NCI-H69 (cell line): Measurements from ENCODE around the gene DLG1.

Source experiments
- DNase-seq: peaks from one replicate; lab custom pipeline; 2025; lab: John Stamatoyannopoulos, UW

The DLG1 gene

DNA sequence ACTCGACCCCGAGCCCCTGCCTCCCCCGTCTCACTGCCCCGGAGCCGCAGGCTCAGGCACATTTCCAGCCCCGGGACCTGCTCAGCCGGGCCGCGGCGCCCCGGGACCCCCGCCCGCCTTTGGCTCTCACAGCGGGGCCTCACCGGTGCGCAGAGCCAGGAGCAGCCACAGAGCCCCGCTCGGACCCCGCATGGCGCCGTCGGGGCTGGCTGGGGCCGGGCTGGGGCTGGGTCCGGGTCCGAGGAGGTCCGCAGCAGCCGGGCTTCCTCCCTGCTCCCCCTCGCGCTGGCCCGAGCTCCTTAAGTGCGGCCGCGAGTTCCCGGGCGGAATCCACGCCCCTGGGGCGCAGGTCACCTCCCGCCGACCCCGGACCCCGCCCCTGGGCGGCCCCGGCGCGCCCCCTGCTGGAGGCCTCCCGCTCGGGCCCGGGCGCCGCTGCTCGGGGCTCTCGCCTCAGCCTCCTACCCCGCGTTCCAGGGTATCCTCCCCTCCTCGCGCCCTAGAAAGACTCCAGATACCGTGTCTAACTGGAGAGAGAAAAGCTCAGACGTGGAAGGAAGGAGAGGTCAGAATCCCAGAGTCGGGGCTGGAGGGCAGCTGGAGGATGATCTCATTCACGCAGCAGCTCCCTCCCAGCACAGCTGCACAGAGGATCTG lies 268.8 kb downstream of the DLG1 start, which contains the start of gene MELTF:
Gene MELTF, minus strand, starts transcription at position 307 of the 657 bp plus-strand sequence. Its CDS starts 115 bp downstream, at position 192.
- peak; percentile 78 for DNase-seq

DNA sequence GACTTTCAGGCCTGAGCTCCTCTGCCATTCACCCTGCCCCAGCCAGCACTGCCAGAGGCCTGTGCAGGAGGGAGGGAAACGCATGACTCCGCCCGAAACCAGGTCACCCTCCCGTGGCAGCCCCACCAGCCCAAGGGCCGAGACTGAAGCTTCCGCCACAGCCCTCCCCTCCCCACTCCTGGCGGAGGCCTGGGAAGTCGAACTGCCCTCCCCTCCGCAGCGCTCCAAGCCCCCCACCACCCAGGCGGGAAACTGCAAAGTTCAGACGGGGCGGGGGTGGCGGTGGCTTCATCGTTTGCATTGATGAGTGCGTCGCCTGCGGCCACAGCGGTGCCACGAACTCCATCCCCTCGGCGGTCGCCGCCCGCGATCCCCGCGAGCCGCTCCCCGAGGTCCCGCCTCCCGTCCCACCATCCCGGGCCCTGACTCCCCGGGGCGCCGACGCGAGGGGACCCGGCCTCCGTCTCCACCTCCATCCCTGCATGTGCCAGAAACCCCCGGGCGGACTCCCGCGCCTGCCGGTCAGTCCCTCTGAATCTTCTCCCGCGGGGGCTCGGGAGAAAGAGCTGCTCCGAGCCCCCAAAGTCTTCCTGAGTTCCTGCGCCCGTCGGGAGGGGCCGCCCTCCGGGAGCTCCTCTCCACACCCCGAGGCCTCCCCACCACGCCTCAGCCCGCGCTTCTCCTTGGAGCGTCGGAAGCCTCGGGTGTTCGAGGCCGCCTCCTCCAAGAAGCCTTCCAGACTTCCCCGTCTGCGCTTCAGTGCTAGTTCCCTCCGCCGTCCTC lies 269.5 kb downstream of the DLG1 start:
- DNase-seq, result peak; percentile 59

DNA sequence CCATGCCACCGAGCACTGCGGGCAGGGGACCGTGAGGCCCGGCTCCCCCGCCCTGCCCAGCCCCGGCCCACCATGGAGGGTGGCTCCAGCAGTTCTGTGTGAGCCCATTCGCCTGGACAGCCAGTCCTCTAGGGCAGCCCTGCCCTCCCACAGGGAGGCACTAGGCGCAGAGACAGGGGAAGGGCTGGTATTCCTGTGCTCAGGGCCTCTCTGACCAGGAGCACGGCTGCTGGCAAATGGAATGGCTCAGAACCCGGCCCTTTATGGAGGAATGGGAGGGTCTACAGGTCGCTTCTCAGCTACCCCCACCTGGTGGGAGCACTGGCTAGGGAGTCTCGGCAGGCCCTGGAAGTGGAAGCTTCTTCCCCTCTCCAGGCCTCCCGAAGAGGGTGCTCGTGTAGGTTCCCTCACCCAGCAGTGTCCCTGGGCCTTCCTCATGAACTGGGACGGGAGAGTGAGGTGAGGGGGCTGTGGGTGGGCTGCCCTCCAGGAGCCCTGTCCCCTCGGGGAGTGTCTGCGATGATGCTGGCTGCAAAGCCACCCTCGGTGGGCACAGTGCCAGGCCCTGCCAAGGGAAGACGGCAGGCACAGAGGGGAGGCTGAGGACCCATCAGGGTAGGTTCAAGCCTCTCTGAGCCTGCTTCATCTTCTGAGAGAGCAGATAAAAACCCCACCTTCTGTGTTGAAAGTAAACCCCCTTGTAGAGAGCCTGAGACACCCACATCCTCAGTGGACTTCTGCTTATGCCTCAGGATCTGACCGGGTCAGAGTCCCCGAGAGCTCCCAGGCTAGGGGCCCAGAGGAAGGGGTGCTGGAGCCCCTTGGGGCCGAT lies 270.3 kb downstream of the DLG1 start:
- DNase-seq, result no peak

DNA sequence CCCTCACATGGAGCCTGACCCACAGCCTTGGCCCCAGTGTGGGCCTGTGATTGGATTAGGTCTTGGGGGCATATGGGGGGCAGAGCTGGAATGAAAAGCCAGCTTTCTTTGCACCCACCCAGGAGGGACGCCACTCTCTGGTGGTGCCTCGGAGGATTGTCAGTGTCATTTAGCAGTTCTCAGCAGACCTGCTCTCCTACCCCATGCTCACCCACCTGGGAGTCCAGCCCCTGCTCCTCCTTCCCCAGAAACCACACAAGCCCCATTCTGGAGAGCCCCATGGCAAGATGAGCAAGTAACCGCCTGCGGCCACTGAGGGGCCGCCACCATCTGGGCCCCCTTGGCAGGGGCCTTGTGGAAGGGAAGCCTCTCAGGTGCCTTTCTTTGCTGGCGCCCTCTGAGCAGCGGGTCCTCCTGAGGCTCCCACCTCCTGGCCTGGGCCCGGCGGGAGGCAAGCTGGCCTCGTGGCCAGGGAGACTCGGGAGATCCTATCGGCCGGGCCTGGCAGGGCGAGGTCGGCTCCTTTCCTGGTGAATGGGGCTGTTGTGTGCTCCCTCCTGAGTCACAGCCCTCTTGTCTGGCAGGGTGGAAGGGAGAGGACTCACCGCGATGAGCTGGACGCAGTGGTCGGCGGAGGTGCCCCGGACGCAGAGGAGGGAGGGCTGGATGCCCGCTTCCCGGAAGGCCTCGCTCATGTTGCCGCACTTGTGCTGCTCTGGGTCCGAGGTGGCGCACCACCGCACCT lies 271.1 kb downstream of the DLG1 start:
- no peak for DNase-seq

DNA sequence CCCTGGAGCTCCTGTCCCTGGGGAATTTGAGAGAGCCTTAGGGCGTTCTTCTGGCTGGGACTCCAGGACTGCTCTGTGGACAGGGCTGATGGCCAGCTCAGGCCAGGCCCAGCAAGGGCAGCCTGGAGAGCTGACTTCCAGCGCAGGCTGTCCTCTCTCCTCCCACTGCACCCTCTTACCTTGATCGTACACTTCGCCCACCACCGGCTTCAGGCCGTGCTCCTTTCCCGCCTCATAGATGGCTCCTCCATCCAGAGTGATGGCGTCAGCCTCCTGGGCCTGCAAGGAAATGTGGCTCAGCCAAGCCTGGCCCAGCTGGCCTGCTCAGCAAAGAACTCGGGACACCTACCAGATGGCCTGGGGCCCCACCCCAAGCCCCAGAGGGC lies 271.9 kb downstream of the DLG1 start:
- no peak for DNase-seq

DNA sequence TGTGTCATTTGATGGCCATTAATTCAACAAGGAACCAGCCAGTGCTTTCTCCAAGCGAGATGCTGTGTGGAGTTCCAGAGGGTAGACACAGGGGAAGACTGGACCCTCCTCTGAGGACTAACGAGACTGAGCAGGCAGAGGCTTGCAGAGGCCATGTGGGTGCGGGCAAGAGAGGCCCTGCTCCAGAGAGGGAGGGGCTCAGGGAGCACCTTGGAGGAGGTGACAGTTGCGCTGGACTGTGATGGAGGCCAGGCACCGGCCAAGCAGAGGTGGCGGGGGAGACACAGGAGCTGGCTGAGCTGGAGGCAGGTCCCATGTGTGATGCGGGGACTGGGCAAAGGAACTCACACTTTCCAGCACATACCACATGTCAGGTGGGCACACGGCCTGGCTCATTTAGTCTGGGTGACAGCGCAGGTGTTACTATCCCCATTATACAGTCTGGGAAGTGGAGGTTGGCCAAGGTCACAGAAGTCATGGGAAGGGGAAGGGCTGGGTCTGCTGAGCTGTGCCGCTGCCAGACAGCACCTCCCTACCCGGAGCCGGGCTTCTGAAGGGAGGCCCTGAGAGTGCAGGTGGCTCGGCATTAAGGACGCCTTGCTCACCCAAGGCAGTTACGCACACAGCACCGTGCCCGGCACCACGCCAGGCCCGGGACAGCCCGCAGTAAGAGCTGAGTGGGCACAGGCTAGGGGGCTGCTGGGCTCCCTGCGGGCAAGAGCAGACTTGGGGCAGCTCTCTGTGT lies 272.5 kb downstream of the DLG1 start:
- no peak for DNase-seq

DNA sequence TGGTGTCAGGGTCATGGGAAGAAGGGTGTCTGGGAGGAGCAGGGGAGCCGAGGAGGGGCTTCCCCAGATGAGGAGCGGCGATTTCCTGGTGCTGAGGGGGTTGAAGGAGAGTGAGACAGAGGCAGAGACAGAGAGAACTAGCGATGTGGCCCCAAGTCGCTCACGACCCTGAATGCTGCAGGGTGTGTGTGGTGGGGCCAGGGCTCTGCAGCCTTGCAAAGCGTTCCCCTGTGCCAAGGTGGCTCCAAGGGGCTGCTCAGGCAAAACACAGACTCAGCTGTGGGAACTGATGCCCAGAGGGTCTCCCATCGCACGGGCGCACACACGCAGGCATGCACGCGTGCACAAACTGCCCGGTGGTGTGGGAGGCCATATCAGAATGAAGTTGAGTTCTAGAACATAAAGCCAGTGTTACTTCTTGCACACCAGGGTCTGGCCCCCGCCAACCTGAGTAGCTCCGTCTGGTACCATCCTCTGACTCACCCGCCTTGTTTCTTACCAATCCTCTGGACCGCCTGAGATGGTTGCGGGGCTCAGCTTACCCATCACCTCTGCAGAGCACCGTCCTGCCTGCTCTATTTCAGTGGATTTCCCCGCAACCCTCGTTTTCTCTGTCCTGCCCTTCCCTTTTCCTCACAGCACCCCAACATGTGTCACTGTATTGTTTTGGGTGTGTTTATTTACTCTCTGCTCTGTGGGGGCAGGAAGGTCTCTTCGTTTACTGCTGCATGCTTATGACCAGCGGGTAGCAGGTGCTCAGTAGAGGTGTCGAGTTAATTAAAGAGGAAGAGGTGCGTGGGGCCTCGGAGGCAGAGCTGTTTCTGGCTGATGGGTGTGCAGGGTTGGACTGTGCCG lies 273.3 kb downstream of the DLG1 start:
- no peak for DNase-seq

DNA sequence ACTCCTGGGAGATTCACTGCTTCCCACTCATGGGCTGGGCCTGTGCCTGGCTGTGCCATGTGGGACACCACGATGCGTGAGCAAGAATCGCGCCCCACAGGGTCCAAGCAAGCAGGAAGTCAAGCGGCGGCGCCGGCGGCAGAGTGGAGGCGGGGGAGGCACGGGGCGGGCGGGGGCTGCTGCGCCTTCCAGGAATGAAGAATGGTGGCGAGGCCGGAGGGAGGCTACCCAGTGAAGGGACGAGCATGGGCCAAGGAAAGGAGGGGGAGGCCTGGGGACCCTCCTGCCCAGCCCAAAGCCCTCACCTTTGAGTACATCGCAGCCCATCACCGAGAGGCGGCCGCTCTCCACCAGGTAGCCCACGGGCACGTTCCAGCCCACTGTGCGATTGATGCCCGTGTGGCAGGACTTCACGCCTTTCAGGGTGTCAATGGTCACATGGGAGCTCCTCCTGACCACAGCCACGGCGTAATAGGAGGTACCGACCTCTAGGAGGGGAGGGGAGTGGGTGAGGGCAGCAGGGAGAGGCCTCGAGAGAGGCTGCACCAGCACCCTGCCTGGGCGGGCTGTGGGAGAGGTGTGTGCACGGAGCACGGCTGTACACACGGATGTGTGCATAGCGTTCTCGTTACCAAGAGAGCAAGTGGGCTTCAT lies 274.3 kb downstream of the DLG1 start:
- DNase-seq, result peak; percentile 83

DNA sequence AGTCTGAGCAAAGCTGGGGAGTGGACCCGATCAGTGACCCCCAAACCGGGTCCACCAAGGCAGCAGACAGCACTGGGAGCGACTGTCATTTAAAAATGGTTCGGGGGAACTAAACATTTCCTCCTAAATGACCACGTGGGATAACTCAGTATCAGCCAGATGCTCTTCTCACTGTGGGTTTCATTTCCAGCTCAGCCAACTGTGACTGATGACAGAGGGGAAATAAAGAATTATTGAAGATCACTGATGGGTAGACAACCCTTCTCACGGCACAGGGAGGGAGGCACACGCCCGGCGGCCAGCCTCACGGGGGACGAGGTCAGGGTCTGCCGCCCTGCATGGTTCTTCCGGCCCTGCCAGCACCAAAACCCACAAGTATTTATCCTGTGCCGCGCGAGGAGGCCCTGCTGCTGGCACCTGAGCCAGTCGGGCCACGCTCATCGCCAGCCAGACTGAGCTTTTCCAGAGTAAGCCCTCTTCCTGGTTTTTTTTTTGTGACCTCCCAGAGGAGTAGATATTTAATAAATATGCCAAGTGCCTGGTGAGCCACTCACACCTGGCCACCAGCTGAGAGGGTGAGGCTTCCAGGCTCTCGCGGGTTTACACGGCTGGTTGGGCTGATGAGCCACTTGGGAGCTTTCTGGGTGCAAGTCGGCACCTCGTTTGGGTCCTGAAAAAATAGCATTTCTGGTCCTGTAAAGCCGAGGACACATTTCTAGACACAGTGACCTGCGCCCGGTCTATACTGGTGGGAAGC lies 275.0 kb downstream of the DLG1 start:
- peak; percentile 91 for DNase-seq

DNA sequence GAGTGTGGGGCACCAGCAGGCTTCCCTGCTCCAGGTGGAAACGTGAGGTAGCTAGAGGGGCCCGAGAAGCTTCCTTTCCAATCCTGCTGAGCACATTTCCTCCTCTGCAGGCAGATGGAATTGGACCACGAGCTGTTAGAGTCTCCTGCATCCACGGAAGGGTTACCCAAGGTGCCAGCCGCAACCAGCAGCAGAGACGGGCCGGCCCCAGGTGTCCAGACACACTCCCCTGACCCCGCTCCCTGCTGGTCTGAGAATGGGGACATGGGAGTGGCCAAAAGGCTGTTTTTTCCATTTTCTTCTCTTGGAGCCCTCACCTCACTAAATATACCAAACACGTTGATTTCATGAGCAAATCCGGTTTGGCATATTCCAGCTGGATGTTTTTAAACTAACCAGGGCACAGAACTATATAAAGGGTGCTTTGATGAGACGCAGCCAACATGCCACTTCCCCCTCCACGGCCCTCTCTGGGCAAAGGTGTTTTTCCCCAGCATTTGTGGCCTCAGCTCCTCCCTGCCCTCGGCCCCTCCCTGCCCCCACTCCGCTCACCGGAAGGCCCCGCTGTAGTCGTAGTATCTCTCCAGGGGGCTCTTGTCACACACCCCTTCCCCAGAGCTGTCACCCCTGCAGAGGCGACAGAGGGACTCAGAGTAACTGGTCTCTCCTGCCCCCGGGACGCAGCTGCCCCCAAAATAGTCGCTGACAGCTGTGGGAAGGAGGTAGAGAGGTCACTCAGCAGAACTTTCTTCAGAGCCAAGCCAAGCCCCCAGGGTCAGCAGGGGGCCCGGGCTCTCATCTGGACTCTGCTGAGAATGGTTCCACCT lies 275.8 kb downstream of the DLG1 start:
- peak; percentile 61 for DNase-seq

DNA sequence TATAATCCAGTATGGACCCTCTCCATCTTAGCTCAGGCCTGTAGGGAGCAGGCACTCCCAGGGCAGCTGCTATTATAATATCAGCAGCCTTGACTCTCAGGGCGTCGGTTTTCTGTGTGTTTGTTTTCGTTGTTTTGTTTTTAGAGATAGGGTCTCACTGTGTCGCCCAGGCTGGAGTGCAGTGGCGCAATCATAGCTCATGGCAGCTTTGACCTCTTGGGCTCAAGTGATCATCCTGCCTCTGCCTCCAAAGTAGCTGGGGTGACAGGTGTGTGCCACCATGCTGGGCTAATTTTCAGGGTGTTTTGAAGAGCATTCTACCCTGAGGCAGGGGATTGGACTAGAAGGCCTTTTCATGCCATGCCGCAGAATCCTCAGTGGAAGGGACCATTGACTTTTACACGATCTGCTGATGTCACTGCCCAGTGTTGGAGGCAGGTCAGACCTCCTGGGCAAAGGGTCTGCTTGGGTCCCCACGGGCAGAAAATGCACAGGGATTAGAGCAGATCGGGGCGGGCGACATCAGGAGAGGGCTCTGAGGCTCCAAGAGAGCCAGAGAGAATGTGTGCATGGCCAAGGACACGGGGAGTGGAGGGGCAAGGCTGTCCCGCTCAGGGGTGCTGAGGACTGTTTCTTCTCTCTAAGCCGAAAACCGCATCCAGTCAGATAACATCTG lies 276.5 kb downstream of the DLG1 start:
- DNase-seq, result no peak

DNA sequence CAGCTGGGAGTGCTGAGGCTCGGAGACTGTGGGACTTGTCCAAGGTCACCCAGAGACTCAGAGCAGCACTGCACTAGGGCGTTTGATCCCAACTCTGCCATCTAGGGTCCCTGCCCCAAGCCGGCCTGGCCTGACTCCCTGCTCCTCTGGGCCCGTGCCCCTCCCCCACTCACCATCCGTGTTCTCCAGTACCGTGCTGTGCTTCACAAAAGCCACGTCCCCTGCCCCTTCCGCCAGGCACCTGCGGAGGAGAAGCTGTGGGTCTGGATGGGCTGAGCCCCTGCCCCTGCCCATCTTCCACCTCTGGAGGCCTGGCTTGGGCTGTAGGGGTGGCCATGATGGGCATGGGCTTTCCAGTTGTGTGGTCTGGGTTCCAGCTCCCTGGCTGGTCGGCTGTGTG lies 277.2 kb downstream of the DLG1 start:
- DNase-seq, result no peak

DNA sequence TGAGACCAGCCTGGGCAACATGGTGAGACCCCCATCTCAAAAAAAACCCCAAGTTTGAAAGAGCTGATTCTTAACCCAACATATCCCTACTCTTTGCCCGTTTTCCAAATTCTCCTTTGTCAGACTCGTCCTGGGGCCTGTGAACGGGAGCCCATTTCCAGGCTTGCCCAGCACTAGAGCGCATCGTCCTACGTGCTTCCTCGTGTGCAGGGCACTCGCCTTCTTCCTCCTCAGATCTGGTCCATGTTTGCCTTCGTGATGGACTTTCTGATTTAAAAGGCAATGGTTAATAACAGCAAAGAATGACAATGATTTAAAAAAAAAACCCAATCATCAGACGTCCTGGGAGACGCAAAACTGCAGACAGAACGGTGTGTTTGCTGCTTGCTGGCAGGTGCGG lies 278.9 kb downstream of the DLG1 start:
- no peak for DNase-seq

DNA sequence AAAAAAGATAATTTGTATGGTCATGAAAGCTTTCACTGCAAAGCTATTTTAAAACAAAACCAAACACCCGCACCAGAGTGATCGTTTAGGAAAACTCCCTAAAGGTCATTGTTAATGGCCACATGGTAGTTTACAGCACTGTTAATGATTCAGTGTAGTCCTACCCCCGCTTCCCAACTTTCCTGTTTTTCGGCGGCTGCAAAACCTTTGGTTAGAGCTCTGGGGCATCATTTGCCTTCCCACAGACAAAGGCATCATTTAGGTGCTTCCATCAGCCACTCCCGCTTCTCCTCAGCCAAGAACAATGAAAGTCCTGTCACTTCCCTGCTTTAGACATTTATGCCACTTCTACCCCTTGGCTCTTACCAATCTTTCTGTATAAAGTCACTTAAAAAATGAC lies 279.4 kb downstream of the DLG1 start:
- no peak for DNase-seq

DNA sequence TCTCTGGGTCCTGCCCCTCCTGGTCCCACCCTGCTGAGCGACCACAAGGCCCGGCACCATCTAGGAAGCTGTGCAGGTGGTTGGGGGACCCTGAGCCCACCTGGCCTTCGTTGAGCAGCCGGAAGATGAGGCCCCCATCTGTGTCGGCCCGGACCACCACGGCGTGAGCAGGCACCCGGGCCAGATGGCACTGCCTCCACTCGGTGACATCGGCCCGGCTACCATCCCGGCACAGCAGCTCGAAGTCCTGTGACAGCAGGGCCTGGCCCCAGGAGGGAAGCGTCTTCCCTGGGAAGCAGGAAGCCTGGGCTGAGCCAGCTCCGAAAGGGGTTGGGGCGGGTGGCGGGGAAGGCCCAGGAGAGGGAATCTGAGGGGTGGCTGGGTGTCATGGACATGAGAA lies 281.4 kb downstream of the DLG1 start:
- no peak for DNase-seq

DNA sequence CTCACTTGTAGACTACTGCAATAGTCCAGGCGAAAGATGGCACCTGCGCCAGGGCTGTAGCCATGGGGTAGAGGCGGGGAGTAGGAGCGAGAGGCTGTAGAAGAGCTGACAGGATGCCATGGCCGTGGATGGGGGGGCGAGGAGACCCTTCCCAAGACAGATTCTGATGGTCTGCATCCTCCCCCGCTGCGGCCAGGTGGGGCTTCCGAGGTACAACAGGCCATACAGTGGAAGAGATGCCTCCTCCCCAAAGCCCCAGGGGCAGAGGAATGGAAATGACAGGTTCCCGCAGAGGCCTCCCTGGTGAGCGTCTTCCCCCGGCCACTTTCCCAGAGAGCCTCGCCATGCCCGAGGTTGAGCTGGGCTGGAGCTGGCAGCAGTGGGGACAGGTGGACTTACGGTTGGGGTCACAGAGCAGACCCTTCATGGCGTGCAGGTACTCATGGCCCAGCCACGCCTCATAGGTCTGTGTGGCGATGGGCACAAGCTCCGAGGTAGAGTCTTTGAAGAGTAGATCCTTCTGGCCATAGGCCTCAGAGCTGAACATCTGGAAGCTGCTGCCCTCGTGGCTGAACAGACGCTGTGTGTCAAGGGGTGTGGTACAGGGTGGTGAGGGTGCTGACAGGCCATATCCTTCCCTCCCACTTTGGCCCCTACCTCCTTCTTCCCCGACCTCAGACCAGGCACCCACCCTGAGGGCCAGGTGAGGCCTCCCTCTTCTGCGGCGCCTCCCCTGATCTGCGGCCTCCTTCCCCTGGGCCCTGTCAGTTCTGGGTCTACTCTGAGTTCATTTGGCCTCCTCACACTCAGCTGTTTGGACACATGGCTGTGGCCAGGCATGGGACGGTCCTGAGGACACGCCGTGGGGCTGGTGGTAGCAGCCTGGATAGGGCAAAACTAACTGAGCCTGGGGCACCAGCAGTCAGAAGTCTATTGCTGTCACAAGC lies 282.3 kb downstream of the DLG1 start:
- DNase-seq, result no peak
